Stimulated activated CD4-positive, alpha-beta T cell treated with anti-CD3 and anti-CD28 coated beads, TNF-alpha, amount 100 ng/mL, for 24 hours (primary cell): Measurements from ENCODE around the gene GNAL.

Experiments used
- DNase-seq, 3 experiments: peaks; one replicate each; pipeline ENCODE4 v3.0.0-alpha.2; 2020; ENCODE audit warnings: low read depth in 3 of 3

GNAL gene

DNA sequence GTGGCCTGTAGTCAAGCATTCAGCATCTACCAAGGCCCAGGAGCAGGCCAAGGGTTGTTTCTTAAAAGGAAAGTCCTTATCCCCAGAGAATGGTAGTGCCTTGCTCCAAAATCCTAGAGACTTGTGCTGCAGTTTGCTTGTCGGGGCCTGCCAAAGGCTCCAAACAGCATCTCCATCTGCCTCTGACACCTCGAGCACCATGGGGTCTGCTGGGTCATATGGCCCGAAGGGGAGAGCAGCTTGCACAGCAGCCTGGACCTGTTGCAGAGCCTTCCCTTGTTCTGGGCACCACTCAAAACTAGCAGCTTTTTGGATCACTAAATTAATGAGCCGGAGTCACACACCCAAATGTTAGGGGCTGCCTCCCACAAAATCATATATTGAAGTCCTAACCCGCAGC is 35.7 kb downstream of the GNAL start:
- no peak for DNase-seq

DNA sequence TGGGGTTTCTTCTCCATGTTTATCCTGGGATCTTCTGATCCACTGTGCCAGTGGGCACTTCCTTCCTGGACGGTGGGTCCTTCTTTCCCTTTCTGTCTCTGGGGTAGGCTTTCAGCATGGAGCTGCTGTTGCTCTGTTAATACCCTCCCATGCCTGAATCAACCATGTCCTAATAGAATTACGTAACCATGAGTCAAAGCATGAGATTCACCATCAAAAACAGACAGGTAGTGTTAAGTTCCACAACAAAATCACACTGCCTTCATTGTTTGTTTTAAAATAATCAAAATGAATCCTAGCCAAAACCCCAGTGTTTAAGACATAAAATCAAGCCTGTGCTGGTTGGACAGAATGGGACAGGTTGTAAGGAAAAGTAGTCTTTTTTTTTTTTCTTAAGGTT is 37.5 kb downstream of the GNAL start:
- DNase-seq = no peak

DNA sequence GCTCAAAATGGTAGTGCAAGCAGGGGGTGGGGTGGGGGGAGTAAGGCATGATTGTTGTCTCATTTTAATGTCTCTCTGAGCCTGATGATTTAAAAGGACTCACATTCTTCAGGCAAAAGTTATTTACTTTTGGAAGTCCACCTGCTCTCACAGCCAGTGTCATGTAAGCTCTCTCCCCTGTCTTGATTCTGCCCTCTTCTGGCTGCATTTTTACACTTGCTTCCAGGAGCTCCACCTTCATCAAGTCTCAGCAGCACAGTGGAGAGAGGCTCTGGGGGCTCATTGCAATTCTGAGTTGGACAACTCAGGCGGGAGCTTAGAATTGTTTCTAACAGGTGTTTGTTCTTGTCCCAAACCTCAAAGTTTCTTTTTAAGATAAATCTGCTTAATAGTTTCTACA is 39.2 kb downstream of the GNAL start:
- DNase-seq = no peak

DNA sequence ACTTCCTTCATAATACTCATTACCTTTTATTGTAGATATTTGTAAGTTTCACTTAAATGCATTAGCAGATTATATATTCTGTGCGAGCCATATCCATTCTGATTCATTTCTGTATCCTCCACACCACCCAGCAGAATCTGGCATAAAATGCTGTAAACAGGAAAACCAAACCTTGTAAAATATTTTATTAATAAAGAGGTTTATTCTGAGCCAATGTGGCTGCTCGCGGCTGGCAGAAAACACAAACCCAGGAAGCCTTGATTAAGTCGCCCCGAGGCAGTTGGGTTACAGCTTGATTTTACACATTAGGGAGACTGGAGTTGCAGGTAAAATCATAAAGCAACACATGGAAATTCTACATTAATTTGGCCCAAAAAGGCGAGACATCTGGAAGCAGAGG is 40.5 kb downstream of the GNAL start:
- DNase-seq = no peak

DNA sequence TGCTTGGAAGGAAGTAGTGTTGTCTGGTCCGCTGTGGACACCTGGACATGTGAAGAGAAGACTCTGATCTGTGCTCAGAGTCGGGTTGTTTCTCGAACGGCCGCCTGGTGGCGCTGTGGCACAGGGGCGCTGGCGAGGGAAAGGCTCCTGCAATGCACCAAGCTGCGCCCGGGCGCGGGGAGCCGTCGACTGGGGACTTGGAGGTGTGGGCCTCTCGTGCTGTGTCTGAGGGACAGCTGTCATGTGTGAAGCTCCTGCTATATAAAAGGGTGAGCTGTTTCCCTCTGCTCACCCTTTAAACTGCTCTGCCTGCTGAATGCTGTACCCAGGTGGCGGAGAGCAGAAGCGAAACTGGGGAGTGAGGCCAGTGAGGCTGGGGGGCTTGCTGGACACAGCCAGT is 44.0 kb downstream of the GNAL start:
- DNase-seq = peak; percentile 38 to 68 (median 42)

DNA sequence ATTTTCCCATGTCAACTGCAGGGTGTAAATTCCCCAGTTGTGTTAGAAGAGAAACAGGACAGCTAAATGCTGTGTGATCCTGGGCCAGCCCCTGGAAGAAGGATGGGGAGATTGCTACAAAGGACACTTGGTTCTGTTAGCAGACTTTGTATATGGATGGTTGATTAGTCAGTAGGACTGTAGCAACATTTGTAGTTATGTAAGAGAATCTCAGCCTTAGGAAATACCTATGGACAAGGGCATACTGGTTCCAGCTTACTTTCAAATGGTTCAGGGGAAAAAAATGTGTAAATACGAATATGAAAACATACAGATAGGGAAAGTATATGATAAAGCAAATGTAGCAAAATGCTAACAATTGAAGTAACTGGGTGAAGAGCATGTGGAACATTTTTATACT is 47.6 kb downstream of the GNAL start:
- no peak for DNase-seq

DNA sequence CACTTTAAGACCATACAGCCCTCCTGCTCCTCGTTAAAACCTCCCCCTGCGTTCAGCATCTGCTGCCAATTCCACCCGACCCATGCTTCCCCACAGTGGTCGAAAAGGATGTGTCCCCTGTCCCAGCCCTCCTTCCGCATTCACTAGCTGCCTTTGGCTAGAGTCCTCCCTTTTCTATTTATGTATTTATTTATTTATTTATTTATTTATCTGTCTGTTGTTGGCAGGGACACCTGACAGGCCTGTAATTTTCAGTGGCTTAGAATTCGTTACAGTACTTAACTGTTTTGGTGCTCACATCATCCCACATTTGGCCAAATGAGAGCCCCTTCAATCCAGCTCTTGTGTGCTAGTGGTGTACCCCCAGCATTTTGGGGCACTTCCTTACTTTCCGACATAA is 50.8 kb downstream of the GNAL start:
- no peak for DNase-seq

DNA sequence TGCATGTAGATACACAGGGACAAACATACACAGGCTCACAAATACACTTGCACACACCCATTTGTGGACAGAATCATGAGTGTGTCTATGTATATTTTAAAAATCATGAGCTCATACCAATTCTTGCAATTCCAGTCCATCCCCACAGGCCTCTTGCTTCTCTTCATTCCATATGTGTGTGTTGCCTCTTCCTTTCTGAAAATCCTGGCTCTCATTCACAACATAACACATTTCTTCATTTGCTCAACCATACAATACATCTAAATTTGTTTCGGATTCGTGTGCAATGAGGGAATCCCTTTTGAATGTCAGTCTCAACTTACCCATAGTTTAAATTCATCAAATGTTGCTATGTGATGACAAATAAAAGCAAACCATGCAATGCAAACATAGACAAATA is 51.4 kb downstream of the GNAL start:
- no peak for DNase-seq

DNA sequence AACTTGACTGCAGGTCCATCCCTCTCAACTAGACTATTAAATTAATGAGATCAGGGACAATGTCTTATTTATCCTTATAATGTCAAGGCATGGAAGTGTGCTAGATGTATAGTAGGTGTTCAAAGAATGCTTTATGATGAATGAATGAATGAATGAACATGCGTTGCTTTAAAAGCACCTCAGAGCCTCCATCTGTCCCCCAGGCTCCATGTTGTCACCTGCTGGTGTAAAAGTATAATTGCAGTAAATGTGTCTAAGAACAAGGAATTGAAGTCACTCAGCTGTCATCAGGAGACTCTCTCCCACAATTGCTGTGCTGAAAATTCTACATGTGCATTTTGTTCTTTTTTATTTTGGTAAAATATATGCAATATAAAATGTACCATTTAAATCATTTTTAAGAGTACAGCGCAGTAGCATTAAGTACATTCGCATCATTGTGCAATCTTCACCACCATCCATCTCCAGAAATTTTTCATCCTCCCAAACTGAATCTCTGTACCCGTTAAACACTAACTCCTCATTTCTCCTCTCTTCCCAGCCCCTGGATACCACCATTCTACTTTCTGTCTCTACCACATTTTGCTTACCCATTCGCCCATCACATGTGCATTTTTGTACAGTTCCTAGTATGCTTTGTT is 52.6 kb downstream of the GNAL start:
- no peak for DNase-seq

DNA sequence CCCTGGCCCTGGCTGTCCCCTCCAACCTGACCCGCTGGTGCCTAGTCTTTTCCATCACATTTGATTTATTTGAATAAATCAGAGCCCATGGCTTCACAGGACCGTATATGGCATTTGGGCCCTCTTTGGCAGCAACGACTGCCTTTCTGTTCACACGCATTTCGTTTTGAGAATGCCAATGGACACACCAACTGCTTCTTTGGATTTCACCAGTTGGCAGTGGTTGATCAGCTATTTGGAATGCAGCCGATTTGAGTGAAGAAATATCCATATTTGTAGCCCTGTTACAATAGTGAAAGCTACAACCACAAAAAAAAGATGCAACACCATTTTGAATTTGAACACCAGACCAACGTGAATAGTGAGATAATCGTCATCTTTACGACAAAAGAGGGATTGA is 56.5 kb downstream of the GNAL start:
- no peak for DNase-seq

DNA sequence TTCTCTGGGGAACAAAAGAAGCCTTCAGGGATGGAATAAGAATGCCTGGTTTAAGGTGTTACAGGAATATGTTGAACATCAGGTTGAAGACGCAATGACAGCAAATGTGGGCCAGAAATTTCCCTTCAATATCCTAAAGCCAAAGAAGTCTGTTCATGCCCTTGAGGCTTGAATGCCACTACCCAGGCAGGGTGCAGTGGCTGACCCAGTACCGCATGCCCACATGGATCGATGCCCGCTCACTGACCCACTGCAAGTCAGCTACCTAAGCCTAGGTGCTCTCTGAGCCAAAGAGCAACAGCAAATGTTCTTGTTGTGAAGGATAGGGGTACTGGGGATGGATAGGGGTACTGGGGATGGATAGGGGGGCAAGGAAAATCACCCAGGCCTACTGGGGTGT is 58.2 kb downstream of the GNAL start:
- DNase-seq = no peak

DNA sequence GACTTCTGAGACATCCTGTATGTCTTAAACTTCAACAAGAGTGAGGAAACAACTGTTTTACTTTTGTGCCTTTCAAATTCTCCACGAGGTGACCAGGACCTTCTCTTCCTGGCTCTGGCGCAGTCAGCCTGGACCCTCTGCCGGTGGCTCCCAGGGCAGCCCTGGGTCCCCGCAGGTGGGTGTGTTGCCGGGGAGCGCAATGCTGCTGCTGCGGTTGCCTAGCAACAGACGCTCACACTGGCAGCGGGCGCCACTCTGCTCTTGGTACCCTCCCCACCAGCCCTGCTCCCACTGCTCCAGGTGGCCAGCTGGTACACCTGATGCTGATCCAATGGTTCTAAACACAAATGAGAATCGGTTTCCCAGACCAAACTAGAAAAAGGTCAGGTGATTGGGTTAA is 58.7 kb downstream of the GNAL start:
- DNase-seq = no peak

DNA sequence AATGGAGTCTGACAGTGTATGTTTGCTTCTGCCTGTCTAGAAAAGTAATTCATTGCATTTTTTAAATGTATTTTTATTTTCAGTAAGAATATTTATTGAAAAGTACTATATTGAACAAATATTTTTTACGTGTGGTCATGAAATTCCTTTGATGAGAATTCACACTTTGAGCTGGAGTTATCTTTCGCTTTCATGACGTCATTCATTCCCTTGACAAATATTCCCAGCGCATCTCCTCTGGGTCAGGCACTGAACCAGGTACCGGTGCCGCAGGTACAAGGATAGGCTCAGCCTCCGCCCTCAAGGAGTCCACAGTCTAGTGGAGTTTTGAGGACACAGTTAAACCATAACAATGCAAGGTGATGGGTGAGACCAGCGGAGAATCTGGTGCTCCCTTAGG is 60.2 kb downstream of the GNAL start:
- DNase-seq = no peak

DNA sequence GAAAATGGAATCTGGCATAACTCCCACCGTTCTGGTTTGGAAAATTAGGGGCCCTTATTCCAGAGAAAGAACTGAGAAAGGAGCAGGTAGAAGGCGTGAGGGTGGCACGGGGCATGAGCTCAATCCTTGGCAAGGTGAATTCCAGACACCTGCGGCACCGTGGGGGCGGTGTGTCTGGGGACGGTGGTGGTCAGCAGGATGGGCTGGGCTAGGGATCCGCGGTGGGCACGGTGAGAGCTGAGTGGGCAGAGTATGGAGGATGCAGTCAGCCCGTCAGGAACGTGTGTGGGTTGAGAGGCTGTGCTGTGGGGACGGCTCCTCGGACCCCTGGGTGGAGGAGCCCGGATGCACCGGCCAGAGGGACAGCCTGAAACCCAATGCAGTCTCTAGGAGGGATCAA is 61.1 kb downstream of the GNAL start:
- no peak for DNase-seq

DNA sequence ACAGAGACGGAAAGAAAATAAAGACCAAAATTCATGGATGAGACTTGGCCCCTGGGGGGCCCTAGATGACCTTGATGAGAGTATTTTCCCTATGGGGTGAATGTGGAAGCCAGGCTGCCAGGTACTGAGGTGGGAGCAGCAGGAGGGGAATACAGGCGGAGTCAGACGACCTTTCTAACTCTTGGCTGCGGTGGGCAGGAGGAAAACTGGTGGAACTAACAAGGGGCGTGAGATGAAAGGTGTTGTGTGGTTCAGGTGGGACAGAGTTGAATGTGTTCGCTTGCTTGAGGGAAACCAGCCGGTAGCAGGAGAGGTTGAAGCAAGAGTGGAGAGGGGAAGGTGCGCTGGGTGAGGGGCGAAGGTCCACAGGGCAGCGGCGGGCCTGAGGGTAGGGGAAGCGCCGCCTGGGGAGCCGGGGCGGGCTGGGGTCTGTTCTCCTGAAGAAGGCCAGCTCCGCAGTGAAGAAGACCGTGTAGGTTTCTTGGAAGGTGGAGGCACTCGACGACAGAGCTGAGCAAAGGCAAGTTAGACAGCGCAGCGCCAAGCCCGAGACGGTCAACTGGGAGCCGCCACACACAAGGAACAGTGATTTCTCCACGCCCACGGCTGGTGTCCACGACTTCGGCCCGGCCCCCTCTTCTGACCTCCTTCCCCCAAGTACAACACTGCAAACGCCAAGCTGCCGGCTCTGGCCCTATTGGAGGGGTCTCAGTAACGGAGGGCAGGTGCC is 61.7 kb downstream of the GNAL start:
- no peak for DNase-seq

DNA sequence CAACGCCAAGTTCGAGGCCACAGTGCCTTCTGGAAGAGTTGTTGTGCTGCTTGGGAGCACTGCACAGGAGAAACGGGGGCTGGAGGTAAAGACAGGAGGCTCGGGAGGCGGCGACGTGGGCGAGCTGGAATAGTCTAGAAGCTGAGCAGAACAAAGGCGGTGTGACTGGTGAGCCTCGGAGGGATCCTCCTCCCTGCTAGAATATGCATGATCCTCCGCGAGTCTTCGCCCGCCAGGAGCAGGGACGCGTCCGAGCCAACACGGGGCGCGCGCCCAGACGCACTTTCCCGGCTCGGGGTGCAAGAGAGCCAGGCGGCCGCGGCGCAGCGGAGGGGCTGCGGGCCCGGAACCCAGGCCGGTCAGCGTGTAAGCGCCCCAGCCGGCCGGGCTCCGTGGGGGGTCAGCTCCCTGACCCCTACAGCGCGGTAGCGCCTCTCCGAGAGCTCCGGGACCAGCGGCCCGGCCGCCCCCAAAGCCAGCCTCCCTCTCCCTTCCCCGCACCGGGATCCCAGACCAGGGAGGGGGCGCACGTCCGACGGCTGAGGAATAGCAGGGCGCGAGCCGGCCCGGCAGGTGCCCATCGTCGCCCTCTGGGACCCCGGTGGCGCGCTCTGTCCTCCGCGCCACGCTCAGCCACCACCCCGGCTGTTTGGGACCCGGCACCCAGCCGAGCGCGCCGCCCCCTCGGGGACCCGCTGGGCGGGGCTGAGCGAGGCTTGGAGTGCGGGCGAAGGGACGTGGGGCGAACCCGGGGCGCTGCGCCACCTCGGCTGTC is 62.5 kb downstream of the GNAL start:
- DNase-seq = no peak

DNA sequence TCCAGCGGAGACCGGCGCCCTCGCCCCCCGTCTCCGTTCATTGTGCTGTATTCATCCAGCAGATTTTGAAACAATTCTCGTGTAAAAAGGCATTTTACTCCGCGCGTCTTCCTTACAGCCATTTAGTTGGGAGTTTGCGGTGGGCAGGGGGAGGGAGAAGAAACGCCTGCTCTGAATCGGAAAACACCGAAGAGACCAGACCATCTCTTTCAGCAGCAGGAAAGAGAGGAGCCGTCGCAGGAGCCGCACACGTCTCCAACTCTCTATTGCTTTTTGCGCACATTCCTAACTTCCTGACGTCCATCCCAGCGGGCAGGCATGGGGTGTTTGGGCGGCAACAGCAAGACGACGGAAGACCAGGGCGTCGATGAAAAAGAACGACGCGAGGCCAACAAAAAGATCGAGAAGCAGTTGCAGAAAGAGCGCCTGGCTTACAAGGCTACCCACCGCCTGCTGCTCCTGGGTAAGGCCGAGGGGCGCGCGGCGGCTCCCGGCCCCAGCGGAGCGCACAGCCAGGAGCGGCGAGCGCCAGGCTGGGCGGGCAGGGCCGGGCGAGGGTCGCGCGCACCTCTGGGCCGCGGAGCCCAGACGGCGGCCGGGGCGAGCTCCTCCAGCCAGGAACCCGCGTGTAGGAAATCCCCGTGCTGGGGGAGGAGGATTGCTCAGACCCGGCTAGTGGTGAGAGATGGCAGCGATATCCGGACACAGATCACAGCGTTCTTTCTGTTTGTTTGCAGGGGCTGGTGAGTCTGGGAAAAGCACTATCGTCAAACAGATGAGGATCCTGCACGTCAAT is 63.2 kb downstream of the GNAL start:
- DNase-seq = peak in 1 of 3 experiments; percentile 5

DNA sequence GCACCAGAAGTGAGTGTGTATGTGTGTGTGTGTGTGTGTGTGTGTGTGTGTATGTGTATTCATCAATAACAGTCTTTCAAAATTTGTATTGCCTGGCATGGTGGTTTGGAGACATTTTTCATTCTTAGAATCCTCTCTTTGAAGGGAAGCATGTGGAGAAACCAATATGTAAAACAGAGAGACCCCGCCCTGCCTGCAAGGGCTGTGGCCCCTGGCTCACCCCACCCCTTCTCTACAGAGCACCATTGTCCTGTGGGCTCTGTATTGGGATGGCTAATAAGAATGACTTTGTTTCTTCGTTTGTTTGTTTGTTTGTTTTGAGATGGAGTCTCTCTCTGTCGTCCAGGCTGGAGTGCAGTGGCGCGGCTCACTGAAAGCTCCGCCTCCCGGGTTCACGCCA is 65.9 kb downstream of the GNAL start:
- DNase-seq = no peak

DNA sequence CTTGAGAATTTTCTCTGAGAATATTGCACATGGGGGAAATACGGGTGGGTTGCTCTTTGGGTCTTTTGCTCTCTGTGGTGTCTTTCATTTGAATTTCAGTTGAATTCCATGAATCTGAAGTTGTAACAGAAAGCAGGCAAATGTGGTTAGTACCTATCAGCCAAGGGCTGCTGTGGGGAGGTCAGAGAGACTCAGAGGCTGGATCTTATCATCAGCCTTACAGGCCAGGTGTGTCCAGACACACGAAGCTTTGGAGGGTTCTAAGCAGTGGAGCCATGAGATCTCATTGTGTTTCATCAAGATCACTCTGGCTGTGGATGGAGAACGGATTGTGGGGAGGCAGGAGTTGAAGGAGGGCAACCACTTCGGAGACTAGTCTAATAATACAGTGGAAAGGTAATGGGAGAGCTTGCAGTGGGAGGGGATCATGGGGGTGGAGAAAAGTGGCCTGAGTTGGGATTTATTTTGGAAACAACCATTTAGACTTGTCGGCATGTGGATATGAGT is 68.1 kb downstream of the GNAL start:
- DNase-seq = no peak

DNA sequence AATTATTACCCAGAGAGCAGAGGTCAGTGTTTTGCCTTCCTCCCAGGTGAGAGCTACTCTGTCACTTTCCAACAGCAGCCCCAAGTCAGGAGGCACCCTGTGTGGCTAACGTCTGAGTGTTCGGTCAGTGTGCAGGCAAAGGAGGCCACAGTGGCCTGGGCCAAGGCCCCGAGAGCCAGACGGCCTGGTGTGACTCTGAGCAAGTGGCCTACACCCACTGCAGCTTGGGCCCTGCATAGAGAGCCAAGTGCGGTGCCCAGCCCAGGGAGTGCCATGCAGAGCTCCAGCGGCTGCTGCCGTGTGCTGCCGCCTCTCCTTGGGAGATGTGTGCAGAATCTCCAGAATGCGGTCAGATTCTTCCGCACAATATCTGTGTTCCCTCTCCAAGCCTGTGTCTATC is 70.4 kb downstream of the GNAL start:
- DNase-seq = no peak

DNA sequence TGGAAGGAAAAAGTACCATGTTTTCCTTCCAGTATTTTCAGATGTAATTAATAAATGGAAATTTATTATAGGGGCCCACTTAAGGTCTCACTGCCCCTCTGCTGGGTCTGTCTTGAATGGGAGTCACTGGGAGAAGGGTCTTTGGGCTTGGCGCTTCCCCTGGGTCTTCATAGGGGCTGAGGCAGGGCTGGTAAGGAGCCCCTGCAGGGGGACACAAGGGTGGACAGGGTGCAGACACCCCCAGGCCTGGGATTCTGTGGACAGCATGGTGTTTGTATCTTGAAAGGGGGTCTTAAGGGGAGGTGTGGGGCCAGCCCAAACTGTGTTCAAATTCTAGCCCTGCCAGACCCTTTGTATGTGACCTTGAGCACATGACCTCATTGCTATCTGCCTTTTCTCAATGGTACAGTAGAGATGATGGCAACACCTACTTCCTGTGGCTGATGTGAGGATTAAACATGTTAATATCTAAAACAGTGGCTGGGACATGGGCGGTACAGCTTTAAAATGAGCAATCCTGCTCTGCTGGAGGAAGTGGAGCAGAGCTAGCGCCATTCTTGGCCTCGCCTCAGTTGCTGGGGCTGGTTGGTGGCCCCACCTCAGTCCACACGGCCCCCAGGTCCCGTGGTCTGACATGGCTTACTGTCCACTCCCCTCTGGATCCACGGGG is 71.6 kb downstream of the GNAL start:
- no peak for DNase-seq

DNA sequence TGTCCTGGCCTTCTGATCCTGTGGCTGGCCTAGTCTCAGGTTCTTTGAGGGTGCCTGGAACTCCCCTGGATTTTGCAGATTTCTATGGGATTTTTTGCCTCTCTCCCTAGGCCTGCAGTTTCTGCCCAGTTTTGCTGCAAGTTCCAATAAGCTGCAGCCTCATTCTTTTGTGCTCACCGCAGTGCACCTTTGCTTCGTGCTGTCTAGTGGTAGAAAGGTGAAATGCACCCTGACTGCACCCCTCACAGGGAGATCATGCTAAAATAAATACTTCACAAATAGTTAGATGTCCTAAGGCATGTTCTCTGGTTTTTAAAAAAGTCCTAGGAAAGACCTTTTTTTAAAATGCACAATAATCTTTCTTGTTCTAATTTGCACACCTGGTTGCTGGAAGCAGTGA is 72.5 kb downstream of the GNAL start:
- DNase-seq = no peak
